Measurements from ENCODE around the gene FARP1. TPM values are rescaled to one million over a fixed set of nuclear protein-coding genes. Genes with fewer than 3 reads are reported as not detected.

Gene FARP1
- total and polyA plus RNA-seq, 2 of the 13 experiments (the other 11 are each of a cell fraction or from before 2014, with no cell fraction given) = 70.6 to 126 TPM

DNA sequence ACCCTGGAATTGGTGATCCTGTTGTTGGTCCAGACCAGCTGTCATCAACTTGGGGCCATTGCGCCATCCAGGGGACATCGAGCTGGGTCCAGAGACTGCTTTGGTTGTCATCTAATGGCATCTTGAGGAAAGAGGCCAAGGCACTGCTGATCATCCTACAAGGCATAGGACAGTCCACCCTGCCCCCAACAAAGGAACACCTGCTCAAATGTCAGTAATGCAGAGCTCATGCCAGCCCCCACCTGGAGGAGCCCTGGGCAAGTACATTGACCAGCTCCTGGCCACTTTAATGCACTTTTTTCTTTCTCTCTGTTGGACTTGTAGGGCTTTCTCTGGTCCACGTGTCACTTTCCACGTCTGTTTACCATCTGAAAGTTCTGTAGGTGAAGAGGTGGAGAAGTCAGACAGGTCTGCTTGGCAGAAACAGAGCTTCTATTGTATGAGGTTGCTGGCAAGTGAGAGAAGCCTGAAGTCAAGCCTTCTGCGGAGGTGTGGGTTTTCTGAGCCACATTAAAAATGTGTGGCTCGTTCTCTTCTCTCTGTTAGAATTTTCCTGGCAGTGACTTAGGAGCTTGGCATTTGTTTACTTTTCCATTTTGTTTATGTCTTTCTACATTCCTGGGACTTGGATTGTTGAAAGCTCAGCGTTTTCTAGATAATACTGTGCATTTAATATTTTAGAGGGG lies 158.2 kb downstream of the FARP1 start (continued):
- TF ChIP-seq, protein P1, sequence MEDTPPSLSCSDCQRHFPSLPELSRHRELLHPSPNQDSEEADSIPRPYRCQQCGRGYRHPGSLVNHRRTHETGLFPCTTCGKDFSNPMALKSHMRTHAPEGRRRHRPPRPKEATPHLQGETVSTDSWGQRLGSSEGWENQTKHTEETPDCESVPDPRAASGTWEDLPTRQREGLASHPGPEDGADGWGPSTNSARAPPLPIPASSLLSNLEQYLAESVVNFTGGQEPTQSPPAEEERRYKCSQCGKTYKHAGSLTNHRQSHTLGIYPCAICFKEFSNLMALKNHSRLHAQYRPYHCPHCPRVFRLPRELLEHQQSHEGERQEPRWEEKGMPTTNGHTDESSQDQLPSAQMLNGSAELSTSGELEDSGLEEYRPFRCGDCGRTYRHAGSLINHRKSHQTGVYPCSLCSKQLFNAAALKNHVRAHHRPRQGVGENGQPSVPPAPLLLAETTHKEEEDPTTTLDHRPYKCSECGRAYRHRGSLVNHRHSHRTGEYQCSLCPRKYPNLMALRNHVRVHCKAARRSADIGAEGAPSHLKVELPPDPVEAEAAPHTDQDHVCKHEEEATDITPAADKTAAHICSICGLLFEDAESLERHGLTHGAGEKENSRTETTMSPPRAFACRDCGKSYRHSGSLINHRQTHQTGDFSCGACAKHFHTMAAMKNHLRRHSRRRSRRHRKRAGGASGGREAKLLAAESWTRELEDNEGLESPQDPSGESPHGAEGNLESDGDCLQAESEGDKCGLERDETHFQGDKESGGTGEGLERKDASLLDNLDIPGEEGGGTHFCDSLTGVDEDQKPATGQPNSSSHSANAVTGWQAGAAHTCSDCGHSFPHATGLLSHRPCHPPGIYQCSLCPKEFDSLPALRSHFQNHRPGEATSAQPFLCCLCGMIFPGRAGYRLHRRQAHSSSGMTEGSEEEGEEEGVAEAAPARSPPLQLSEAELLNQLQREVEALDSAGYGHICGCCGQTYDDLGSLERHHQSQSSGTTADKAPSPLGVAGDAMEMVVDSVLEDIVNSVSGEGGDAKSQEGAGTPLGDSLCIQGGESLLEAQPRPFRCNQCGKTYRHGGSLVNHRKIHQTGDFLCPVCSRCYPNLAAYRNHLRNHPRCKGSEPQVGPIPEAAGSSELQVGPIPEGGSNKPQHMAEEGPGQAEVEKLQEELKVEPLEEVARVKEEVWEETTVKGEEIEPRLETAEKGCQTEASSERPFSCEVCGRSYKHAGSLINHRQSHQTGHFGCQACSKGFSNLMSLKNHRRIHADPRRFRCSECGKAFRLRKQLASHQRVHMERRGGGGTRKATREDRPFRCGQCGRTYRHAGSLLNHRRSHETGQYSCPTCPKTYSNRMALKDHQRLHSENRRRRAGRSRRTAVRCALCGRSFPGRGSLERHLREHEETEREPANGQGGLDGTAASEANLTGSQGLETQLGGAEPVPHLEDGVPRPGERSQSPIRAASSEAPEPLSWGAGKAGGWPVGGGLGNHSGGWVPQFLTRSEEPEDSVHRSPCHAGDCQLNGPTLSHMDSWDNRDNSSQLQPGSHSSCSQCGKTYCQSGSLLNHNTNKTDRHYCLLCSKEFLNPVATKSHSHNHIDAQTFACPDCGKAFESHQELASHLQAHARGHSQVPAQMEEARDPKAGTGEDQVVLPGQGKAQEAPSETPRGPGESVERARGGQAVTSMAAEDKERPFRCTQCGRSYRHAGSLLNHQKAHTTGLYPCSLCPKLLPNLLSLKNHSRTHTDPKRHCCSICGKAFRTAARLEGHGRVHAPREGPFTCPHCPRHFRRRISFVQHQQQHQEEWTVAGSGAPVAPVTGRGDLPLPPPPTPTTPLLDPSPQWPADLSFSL (CRISPR knock-in tag; IDR thresholded peaks at IDR 0.05) = no peak
- TF ChIP-seq TOPORS (CRISPR knock-in tag; IDR thresholded peaks at IDR 0.05) (no peak; the same call in 1 of the 2 replicates), MYC (CRISPR knock-in tag; IDR thresholded peaks at IDR 0.05; ENCODE audit: borderline replicate concordance) (peak; percentile 65; the same call in 1 of the 2 replicates), MYNN (CRISPR knock-in tag; IDR thresholded peaks at IDR 0.05; ENCODE audit: low read depth) (no peak), MED8 (CRISPR knock-in tag; IDR thresholded peaks at IDR 0.05; ENCODE audit: insufficient replicate concordance) (no peak), KAT2B (IDR thresholded peaks at IDR 0.05; ENCODE audit: borderline replicate concordance, low read depth, low read length) (no peak), ZNF7 (CRISPR knock-in tag; IDR thresholded peaks at IDR 0.05) (no peak), ZNF792 (CRISPR knock-in tag; IDR thresholded peaks at IDR 0.05) (no peak; the same call in 1 of the 2 replicates)
- TF ChIP-seq, protein P2, sequence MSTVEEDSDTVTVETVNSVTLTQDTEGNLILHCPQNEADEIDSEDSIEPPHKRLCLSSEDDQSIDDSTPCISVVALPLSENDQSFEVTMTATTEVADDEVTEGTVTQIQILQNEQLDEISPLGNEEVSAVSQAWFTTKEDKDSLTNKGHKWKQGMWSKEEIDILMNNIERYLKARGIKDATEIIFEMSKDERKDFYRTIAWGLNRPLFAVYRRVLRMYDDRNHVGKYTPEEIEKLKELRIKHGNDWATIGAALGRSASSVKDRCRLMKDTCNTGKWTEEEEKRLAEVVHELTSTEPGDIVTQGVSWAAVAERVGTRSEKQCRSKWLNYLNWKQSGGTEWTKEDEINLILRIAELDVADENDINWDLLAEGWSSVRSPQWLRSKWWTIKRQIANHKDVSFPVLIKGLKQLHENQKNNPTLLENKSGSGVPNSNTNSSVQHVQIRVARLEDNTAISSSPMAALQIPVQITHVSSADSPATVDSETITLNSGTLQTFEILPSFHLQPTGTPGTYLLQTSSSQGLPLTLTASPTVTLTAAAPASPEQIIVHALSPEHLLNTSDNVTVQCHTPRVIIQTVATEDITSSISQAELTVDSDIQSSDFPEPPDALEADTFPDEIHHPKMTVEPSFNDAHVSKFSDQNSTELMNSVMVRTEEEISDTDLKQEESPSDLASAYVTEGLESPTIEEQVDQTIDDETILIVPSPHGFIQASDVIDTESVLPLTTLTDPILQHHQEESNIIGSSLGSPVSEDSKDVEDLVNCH (CRISPR knock-in tag; IDR thresholded peaks at IDR 0.05) = no peak
- TF ChIP-seq, protein P3, sequence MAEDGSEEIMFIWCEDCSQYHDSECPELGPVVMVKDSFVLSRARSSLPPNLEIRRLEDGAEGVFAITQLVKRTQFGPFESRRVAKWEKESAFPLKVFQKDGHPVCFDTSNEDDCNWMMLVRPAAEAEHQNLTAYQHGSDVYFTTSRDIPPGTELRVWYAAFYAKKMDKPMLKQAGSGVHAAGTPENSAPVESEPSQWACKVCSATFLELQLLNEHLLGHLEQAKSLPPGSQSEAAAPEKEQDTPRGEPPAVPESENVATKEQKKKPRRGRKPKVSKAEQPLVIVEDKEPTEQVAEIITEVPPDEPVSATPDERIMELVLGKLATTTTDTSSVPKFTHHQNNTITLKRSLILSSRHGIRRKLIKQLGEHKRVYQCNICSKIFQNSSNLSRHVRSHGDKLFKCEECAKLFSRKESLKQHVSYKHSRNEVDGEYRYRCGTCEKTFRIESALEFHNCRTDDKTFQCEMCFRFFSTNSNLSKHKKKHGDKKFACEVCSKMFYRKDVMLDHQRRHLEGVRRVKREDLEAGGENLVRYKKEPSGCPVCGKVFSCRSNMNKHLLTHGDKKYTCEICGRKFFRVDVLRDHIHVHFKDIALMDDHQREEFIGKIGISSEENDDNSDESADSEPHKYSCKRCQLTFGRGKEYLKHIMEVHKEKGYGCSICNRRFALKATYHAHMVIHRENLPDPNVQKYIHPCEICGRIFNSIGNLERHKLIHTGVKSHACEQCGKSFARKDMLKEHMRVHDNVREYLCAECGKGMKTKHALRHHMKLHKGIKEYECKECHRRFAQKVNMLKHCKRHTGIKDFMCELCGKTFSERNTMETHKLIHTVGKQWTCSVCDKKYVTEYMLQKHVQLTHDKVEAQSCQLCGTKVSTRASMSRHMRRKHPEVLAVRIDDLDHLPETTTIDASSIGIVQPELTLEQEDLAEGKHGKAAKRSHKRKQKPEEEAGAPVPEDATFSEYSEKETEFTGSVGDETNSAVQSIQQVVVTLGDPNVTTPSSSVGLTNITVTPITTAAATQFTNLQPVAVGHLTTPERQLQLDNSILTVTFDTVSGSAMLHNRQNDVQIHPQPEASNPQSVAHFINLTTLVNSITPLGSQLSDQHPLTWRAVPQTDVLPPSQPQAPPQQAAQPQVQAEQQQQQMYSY (CRISPR knock-in tag; IDR thresholded peaks at IDR 0.05) = no peak
- TF ChIP-seq, protein P4, sequence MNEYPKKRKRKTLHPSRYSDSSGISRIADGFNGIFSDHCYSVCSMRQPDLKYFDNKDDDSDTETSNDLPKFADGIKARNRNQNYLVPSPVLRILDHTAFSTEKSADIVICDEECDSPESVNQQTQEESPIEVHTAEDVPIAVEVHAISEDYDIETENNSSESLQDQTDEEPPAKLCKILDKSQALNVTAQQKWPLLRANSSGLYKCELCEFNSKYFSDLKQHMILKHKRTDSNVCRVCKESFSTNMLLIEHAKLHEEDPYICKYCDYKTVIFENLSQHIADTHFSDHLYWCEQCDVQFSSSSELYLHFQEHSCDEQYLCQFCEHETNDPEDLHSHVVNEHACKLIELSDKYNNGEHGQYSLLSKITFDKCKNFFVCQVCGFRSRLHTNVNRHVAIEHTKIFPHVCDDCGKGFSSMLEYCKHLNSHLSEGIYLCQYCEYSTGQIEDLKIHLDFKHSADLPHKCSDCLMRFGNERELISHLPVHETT (CRISPR knock-in tag; conservative IDR thresholded peaks at IDR 0.05) = no peak

All from HepG2 (cell line).